Endometrium (tissue), 2 donors: ENCODE data around the gene AKAP10.
A peak's percentile ranks its signal among the peaks of the same experiment; 100 is the strongest.
"Not testable (repeated sequence)": the region's sequence is repeated elsewhere in the genome, so short reads cannot be mapped to it uniquely, and the experiment has no call there.

Experiments used
- FAIRE-seq: peaks from 2 replicates; lab custom pipeline; 2012; peaks lifted over from hg19 to GRCh38; lab: Jason Lieb, UNC
- donor health status: control.
- donor health status: control.

AKAP10 gene

GRCh38 chr17:19978805-19979211 is 1.2 kb upstream of the AKAP10 start:
- FAIRE-seq, result no peak

DNA sequence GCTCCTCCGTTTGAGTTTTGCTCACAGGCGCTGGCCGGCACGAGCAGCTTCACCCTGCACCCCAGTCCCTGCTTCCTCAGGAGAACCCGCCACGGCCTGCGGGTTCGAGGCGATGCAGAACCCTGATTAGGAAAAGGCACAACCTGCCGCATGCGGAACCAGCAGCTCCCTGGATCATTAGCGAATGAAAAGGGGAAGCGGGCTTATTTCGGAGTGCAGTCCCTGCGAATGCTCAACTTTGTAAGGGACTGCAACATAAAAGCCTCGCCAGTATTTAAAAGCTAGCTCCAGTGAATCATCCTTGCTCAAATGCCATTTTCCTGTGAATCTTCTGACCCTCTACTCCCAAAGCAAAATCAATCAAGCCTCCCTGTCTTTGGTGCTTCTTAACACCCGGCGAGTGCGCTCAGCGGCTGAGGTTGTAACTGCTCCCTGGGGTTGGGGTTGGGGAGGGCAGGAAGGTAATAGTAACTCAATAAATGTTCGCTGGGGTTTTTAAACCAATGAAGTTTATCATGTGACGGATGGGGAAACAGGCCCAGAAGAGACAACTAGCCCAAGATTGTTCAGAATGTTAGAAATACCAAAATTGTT is 678 bp upstream of the AKAP10 start:
- no peak for FAIRE-seq

DNA sequence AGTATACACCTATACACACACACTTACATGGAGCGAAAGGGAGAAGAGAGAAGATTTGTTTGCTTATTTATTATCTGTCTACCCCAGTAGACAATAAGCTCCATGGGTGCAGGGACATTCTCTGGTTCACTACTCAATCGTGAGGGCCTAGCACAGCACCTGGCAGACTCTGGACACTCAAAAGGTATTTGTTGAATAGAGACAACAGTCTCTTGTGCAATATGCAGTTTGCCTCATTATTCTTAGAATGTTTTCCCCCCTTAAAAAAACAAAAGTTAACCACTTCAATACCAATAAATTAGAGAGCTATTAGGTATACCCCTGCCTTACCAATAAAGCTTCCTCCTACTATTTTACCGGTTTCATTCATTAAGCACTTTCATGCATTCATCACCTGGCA is 2.0 kb downstream of the AKAP10 start:
- no peak for FAIRE-seq

DNA sequence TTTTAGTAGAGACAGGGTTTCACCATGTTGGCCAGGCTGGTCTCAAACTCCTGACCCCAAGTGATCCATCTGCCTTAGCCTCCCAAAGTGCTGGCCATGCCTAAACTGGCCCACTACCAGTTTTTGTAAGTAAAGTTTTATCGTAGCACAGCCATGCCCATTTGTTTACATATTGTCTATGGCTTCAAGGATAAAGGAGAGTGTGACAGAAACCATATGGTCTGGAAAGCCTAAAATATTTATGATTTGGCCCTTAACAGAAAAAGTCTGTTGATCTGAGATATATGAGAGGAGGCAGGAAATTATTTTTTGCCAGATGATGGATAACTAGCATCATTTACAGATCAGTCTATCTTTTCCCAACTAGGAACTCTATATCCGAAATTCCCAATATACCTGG is 4.5 kb downstream of the AKAP10 start:
- FAIRE-seq, result no peak

DNA sequence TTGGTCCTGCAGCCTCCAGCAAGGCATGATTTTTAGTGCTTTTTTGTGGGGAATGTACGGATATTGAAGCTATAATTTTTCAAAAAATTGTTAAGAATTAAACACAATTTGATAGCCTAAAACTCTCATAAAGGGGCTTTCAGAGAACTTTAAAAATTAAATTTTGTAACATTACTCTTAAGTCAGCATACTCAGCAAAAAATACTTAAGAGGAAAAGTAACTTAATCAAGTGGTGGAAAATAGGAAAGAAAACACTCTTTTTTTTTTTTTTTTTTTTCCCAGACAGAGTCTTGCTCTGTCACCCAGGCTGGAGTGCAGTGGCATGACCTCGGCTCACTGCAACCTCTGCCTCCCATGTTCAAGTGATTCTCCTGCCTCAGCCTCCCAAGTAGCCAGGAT is 14.7 kb downstream of the AKAP10 start:
- FAIRE-seq, result not testable (repeated sequence)

- FAIRE-seq, result no peak
Measured at GRCh38 chr17:19958023-19958422, 19.6 kb downstream of the AKAP10 start.

GRCh38 chr17:19955099-19955498 is 22.5 kb downstream of the AKAP10 start:
- FAIRE-seq, result no peak

DNA sequence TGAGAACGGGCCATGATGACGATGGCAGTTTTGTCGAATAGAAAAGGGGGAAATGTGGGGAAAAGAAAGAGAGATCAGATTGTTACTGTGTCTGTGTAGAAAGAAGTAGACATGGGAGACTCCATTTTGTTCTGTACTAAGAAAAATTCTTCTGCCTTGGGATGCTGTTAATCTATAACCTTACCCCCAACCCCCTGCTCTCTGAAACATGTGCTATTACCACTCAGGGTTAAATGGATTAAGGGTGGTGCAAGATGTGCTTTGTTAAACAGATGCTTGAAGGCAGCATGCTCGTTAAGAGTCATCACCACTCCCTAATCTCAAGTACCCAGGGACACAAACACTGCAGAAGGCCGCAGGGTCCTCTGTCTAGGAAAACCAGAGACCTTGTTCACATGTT is 26.2 kb downstream of the AKAP10 start:
- not testable (repeated sequence) for FAIRE-seq

DNA sequence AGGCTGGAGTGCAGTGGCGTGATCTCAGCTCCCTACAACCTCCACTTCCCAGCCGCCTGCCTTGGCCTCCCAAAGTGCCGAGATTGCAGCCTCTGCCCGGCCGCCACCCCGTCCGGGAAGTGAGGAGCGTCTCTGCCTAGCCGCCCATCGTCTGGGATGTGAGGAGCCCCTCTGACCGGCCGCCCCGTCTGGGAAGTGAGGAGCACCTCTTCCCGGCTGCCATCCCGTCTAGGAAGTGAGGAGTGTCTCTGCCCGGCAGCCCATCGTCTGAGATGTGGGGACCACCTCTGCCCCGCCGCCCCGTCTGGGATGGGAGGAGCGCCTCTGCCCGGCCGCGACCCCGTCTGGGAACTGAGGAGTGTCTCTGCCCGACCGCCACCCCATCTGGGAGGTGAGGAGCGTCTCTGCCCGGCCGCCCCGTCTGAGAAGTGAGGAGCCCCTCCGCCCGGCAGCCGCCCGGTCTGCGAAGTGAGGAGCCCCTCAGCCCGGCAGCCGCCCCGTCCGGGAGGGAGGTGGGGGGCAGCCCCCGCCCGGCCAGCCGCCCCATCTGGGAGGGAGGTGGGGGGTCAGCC is 26.9 kb downstream of the AKAP10 start:
- FAIRE-seq, result not testable (repeated sequence)

DNA sequence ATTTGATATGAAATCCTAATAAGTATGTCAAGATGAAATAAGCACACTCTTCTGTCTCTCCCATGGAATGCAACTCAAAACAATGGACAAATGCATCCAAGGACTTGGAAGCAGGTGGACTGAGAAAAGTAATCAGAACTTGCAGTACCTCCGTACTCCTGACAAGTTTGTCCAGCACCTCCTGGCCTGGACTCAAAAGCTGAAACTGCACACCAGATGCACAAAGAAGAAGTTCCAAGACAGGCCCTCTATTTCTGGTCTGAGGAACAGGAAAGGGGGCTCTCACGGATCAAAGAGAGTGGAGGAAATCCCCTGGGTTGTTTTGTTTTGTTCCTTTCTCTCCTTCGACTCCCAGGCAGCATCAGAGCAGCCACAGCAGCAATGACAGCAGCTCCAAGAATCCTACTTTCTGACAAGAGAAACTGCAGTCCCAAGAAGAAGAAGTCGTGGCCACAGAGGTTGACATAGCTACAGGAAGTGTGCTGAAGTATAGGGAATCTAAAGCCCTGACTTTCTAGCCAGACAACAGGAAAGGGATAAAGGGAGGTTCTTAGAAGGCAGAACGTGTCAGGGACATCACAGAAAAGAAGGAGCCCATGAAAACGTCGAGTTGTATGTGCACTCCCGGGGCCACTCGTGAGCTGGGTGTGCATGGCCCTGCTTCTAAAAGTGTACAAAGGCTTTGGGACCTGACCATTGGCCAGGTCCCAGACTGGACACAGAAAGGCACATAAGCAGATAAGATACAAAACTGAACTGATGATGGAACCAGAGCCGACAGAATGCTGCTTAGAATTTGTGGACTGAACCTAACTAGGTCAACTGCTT is 29.3 kb downstream of the AKAP10 start:
- FAIRE-seq, result no peak

- no peak for FAIRE-seq
Measured at GRCh38 chr17:19946921-19947320, 30.7 kb downstream of the AKAP10 start.

DNA sequence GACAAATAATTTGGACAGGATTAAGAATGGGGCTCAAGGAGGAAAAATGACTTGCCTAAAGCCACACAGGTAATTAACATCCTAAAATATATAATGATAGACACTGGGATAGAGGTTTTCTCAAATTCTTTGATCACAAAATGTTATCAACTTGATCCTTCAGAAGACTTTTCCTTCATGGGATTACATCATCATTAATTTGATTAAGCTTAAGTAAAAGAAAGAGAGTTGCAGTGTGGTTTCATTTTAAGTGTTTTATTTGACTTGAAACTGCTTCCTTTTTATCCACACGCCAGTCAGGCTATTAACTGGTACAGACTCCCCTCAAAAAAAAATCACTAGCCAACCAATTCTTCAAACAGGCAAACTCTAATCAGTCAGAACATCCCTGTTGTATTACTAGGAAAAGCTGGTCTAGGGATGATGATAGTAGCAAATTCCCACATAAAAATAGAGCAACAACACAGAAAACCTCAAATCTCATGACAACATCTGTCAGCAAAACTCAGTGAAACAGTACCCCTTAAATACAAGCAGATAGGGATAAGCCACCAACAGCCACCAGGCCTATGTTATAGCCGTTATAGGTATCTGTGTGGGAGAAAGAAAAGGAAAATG is 32.5 kb downstream of the AKAP10 start:
- FAIRE-seq, result no peak

GRCh38 chr17:19943599-19943998 is 34.0 kb downstream of the AKAP10 start:
- FAIRE-seq, result no peak

DNA sequence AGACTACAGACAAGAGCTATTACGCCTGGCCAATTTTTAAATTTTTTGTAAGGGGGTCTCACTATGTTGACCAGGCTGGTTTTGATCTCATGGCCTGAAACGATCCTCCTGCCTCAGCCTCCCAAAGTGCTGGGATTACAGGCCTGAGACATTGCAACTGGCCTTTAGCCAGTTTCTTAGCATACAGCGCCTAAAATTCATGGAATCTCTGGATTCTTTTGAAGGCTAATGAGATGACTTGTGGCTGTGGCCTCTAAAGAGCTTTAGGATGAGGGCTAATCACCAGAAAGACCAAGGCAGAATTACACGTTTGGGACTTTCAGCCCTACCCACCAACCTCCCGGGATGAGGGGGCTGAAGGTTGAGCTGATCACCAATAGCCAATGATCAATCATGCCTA is 34.6 kb downstream of the AKAP10 start:
- no peak for FAIRE-seq

DNA sequence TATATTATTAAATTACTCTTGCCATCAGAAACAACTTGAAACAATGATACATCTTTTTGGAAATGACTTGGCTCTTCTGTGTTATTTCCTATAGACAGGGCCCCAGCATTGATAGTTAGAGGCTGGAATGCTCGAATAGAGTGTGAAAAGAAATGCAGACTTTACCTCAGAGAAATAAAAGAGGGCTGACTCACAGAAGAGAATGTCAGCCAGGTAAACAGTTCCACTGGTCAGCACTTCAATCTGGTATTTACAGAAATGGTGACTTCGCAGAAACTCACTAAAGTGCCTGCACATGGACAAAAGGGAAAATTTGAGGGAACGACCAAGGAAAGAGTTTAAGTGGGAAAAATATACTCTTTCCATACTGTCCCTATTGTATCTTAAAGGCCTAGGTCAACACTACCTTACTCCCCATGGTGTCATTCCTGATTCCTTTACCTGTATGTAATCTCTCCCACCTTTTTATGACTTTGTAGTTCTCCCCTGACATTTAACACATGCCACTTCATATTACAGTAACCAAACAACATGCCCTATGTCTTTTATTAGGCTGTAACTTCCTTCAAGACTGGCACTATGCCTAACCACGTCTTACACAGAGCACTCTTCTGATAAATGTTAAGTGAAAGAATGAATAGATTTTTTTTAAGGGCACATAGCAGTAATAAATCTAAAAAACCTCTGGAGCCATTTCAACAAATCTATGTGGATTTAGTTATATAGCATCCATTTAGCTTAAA is 36.7 kb downstream of the AKAP10 start:
- FAIRE-seq, result no peak

DNA sequence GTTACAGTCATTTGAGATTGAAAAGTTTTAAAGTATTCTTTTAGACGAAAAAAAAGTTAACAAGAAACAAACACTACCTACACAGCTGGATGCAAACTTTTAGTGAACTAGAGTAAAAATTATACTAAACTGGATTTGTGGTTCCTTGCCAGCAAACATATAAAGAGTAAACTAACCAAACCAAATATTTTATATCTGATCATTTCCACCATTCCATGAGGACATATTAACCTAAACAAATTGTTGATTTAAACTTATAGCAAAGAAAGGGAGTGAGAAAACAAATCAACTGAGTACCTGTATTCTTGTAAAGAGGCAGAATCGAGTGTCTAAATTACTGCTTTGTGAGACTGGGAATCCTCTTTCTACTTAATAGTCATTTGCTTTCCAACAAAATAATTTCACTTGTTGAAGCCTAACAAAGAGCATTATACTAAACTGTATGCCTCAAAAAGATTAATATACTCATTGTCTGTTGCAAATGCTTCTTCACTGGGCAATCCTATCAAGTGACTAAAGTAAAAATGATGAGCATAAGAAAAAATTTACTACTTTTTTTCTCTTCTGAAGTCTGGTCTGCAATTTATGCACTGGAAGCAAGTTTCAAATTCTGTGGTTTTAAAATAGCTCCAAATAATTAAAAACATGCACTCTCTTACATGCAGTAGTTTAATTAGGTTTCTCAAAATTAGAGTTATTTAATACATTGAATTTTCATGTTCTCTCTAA is 37.5 kb downstream of the AKAP10 start:
- FAIRE-seq, result peak; percentile 4

DNA sequence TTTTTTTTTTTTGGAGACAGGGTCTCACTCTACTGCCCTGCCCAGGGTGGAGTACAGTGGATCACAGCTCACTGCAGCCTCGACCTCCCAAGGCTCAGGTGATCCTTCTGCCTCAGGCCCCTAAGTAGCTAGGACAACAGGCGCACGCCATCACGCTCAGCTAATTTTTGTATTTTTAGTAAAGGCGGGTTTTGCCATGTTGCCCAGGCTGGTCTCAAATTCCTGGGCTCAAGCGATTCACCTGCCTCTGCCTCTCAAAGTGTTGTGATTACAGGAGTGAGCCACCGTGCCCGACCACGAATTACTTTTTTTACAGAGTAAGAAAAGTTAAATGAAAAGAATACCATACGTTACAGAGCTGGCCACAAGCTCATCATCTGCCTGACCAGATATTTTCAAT is 38.9 kb downstream of the AKAP10 start:
- no peak for FAIRE-seq

DNA sequence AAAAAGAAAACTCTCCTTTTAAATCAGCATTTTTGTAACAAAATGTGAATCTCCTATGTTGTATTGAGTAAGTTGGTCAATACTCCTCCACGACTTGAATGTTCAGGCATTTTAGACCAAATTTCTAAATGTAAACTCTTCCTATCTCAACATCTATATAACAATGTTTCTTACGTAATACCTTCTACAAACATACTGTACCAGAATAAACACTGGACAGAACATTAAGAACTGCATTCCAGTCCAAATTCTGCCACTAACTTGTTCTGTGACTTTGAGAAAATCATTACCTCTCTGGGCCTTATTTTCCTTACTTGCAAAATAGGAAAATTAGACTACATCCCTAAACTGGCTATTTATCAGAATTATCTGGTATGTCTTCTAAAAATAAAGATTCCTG is 40.1 kb downstream of the AKAP10 start:
- no peak for FAIRE-seq

DNA sequence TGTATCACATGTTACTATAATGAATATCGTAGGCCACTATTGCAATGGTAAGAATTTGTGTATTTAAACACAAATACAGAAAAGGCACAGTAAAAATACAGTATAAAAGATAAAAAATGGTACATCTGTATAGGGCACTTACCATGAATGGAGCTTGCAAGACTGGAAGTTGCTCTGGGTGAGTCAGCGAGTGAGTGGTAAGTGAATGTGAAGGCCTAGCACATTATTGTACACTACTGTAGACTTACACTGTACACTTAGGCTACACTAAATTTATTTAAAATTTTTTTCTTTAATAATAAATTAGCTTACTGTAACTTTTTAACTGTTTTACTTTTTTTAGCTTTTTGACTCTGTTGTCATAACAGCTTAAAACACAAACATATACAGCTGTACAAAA is 42.5 kb downstream of the AKAP10 start:
- FAIRE-seq, result no peak

DNA sequence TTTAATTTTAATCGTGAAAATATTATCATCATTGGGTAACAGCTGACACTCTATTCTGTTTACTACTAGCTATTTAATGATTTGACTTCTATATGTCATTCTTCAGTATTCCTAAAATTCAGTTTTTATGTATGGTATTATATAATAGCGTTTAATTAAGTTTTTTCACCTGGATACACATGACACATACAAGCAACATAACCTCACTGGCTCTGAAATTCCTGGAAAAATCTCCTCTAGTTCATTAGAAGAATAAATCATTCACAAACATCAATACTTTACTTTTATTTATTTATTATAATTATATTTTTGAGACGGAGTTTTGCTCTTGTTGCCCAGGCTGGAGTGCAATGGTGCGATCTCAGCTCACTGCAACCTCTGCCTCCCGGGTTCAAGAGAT is 44.0 kb downstream of the AKAP10 start:
- FAIRE-seq, result no peak

DNA sequence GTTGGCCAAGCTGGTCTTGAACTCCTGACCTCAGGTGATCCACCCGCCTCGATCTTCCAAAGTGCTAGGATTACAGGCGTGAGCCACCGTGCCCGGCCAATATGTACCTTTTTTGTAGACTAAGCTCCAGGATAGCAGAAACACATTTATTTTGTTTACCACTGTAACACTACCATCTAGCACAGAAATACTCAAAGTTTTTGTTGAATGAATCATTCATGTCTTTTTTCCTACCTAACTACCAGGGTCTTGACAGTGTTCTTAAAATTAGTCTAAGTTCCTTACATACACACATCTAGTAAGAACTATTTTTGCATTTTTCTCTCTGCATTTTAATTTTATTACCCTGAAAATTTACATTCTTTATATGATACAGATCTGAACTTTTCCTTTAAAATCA is 44.4 kb downstream of the AKAP10 start:
- no peak for FAIRE-seq

DNA sequence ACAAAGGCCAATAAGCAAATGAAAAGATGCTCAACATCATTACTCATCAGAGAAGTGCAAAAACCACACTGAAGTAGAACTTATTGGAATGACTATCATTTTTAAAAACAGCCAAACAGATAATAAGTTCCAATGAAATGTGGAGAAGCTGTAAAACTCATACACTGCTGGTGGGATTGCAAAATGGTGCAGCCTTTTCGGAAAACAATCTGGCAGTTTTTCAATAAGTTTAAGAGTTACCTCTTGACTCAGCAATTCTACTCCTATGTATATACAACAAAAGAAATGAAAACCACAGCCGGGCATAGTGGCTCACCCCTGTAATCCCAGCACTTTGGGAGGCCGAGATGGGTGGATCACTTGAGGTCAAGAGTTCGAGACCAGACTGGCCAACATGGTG is 49.3 kb downstream of the AKAP10 start:
- no peak for FAIRE-seq
